IPS-15b (cell line): ENCODE data around the gene ALG9.

Source experiments
- H3K27me3 ChIP-seq: one replicate; pipeline ENCODE4 v1.6.1; 2013; ENCODE audit warnings: low read length; ENCODE audit not compliant: control insufficient read depth, insufficient read depth
- H3K36me3 ChIP-seq: one replicate; pipeline ENCODE4 v1.6.1; 2013; ENCODE audit warnings: low read length; ENCODE audit not compliant: control insufficient read depth, insufficient read depth
- H3K4me1 ChIP-seq: one replicate; pipeline ENCODE4 v1.6.1; 2013; ENCODE audit warnings: mild to moderate bottlenecking, low read length; ENCODE audit not compliant: control insufficient read depth, insufficient read depth
- H3K4me3 ChIP-seq: one replicate; pipeline ENCODE4 v1.5.1; 2013; ENCODE audit warnings: low read depth, low read length
- H3K9ac ChIP-seq: one replicate; pipeline ENCODE4 v1.6.1; 2013; ENCODE audit warnings: low read depth, mild to moderate bottlenecking, low read length
- H3K9me3 ChIP-seq: one replicate; pipeline ENCODE4 v1.6.1; 2013; ENCODE audit warnings: mild to moderate bottlenecking, low read length; ENCODE audit not compliant: control insufficient read depth, insufficient read depth

ALG9 gene

GRCh38 chr11:111870886-111871692, at the start of gene ALG9:
Gene ALG9 (minus strand): TSS chr11:111871581. CDS start chr11:111871482, 99 bp downstream.
- no peaks in the 10 kb centered on the region for H3K27me3 ChIP-seq
- H3K9me3 ChIP-seq = no peaks in the 10 kb centered on the region
- H3K36me3 ChIP-seq = no peaks in the 10 kb centered on the region
- H3K4me1 ChIP-seq = no peaks in the 10 kb centered on the region
- H3K4me3 ChIP-seq = peak within 1 kb of the TSS; percentile 97
- H3K9ac ChIP-seq = peak within 1 kb of the TSS; percentile 79

GRCh38 chr11:111920908-111921307, 49.5 kb upstream of the ALG9 start:
- Histone ChIP-seq H3K27me3 (no peaks in the 10 kb centered on the region), H3K9ac (no peak overlapping the region), H3K36me3 (no peaks in the 10 kb centered on the region), H3K4me1 (peaks cover 4% of the 10 kb centered on the region), H3K9me3 (no peaks in the 10 kb centered on the region), H3K4me3 (no peak overlapping the region)

- Histone ChIP-seq H3K27me3 (no peaks in the 10 kb centered on the region), H3K9ac (no peak within 1 kb of the TSS), H3K9me3 (no peaks in the 10 kb centered on the region), H3K36me3 (no peaks in the 10 kb centered on the region), H3K4me1 (peaks cover 7% of the 10 kb centered on the region), H3K4me3 (peak within 1 kb of the TSS; percentile 48)
Observed at GRCh38 chr11:111918390-111919256, 47.2 kb upstream of the ALG9 start, which contains the start of gene C11orf52. Gene C11orf52 (plus strand): TSS chr11:111918913. CDS start chr11:111918973, 60 bp downstream.

GRCh38 chr11:111917788-111918187, 46.4 kb upstream of the ALG9 start:
- H3K36me3 ChIP-seq = no peaks in the 10 kb centered on the region
- H3K9ac ChIP-seq = no peak overlapping the region
- H3K4me3 ChIP-seq = no peak overlapping the region
- no peaks in the 10 kb centered on the region for H3K9me3 ChIP-seq
- peaks cover 8% of the 10 kb centered on the region for H3K4me1 ChIP-seq
- H3K27me3 ChIP-seq = no peaks in the 10 kb centered on the region

- H3K36me3 ChIP-seq = no peaks in the 10 kb centered on the region
- no peaks in the 10 kb centered on the region for H3K27me3 ChIP-seq
- no peaks in the 10 kb centered on the region for H3K9me3 ChIP-seq
- H3K4me1 ChIP-seq = peaks cover 8% of the 10 kb centered on the region
- H3K9ac ChIP-seq = no peak overlapping the region
- H3K4me3 ChIP-seq = no peak overlapping the region
Observed at GRCh38 chr11:111917312-111917711, 45.9 kb upstream of the ALG9 start.

GRCh38 chr11:111916768-111917167, 45.4 kb upstream of the ALG9 start:
- peaks cover 12% of the 10 kb centered on the region for H3K4me1 ChIP-seq
- no peaks in the 10 kb centered on the region for H3K36me3 ChIP-seq
- H3K9me3 ChIP-seq = no peaks in the 10 kb centered on the region
- no peak overlapping the region for H3K9ac ChIP-seq
- no peak overlapping the region for H3K4me3 ChIP-seq
- no peaks in the 10 kb centered on the region for H3K27me3 ChIP-seq

- H3K36me3 ChIP-seq = no peaks in the 10 kb centered on the region
- H3K9ac ChIP-seq = no peak overlapping the region
- H3K9me3 ChIP-seq = no peaks in the 10 kb centered on the region
- H3K4me1 ChIP-seq = peaks cover 17% of the 10 kb centered on the region
- H3K27me3 ChIP-seq = no peaks in the 10 kb centered on the region
- H3K4me3 ChIP-seq = peak overlapping the region; percentile 47
Observed at GRCh38 chr11:111913997-111914396, 42.6 kb upstream of the ALG9 start.

- no peak overlapping the region for H3K9ac ChIP-seq
- H3K27me3 ChIP-seq = no peaks in the 10 kb centered on the region
- H3K9me3 ChIP-seq = no peaks in the 10 kb centered on the region
- peak overlapping the region; percentile 47 for H3K4me3 ChIP-seq
- no peaks in the 10 kb centered on the region for H3K36me3 ChIP-seq
- H3K4me1 ChIP-seq = peaks cover 15% of the 10 kb centered on the region
Observed at GRCh38 chr11:111913031-111913861, 41.9 kb upstream of the ALG9 start.

- peaks cover 13% of the 10 kb centered on the region for H3K4me1 ChIP-seq
- peak within 1 kb of the TSS; percentile 47 for H3K4me3 ChIP-seq
- H3K27me3 ChIP-seq = no peaks in the 10 kb centered on the region
- H3K9ac ChIP-seq = peak within 1 kb of the TSS; percentile 26
- no peaks in the 10 kb centered on the region for H3K36me3 ChIP-seq
- no peaks in the 10 kb centered on the region for H3K9me3 ChIP-seq
Observed at GRCh38 chr11:111912535-111912934, 41.2 kb upstream of the ALG9 start, which contains the start of gene HSPB2. Gene HSPB2 (plus strand): TSS chr11:111912734. CDS start chr11:111912830, 96 bp downstream.

GRCh38 chr11:111911563-111912401, 40.4 kb upstream of the ALG9 start, which contains the start of gene CRYAB:
Gene CRYAB (minus strand): TSS chr11:111911770. CDS start chr11:111911724, 46 bp downstream.
- no peaks in the 10 kb centered on the region for H3K27me3 ChIP-seq
- no peaks in the 10 kb centered on the region for H3K36me3 ChIP-seq
- peak within 1 kb of the TSS; percentile 26 for H3K9ac ChIP-seq
- no peaks in the 10 kb centered on the region for H3K9me3 ChIP-seq
- peaks cover 13% of the 10 kb centered on the region for H3K4me1 ChIP-seq
- H3K4me3 ChIP-seq = peak within 1 kb of the TSS; percentile 47
